ENCODE results near the gene CCKAR. TPM values are rescaled to one million over a fixed set of nuclear protein-coding genes. Genes with fewer than 3 reads are reported as not detected.

The CCKAR gene
- total RNA-seq, 2 donors from 2014 or later, result not detected

DNA sequence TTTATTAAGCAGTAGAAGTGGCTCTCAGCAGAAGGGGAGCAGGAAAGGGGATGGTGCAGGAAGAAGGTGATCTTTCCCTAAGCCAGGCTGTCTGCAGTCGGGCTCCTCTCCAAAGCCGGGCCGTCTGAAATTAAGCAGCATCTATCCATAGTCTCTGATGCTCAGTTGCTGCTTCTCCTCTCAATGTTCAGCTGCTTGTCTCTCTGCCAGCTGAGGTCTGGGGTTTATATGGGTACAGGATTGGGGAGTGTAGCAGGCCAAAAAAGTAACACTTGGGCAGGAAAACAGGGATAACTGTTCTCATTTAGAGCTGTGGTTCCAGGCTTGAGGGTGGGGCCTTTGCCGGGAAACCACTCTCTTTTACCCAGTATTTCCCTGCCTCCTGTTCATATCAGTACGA lies 39.2 kb upstream of the CCKAR start:
- intact Hi-C loops (cut with DNase I), result no loop called here
- Histone ChIP-seq H3K27ac (no peak overlapping the region), H3K27me3 (replicated peaks; ENCODE audit: insufficient read depth) (no peaks in the 10 kb centered on the region), H3K9me3 (no peaks in the 10 kb centered on the region), H3K4me3 (no peak overlapping the region), H3K4me1 (replicated peaks) (no peaks in the 10 kb centered on the region), H3K36me3 (no peaks in the 10 kb centered on the region)
- 67% methylated on average over 5 of the region's 5 CpGs for WGBS
- DNase-seq (ENCODE audit: low spot score), result no peak
- TF ChIP-seq POLR2AphosphoS5 (IDR thresholded peaks at IDR 0.05), result no peak
- TF ChIP-seq, protein P1, sequence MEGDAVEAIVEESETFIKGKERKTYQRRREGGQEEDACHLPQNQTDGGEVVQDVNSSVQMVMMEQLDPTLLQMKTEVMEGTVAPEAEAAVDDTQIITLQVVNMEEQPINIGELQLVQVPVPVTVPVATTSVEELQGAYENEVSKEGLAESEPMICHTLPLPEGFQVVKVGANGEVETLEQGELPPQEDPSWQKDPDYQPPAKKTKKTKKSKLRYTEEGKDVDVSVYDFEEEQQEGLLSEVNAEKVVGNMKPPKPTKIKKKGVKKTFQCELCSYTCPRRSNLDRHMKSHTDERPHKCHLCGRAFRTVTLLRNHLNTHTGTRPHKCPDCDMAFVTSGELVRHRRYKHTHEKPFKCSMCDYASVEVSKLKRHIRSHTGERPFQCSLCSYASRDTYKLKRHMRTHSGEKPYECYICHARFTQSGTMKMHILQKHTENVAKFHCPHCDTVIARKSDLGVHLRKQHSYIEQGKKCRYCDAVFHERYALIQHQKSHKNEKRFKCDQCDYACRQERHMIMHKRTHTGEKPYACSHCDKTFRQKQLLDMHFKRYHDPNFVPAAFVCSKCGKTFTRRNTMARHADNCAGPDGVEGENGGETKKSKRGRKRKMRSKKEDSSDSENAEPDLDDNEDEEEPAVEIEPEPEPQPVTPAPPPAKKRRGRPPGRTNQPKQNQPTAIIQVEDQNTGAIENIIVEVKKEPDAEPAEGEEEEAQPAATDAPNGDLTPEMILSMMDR (IDR thresholded peaks at IDR 0.05), result no peak
- no peak for TF ChIP-seq POLR2A (IDR thresholded peaks at IDR 0.05)

DNA sequence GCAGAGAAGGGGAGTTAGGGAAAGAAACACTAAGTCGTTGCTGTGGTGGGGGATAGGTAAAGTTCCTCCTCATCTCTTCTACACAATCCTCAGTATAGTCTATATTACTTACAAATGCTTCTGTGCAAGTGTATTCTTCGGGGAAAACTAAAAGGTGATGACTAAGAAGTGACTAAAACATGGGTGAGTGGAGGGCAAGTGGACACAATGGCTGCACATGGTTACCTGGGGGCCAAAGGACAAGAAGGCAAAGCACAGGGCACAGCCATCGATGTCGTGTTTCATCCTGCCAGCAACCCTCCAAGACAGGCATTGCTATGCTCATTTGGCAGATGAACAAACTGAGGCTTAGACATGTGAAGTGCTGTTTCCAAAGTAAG lies 35.5 kb upstream of the CCKAR start:
- no peak for DNase-seq (ENCODE audit: low spot score)
- Histone ChIP-seq H3K27me3 (replicated peaks; ENCODE audit: insufficient read depth) (no peaks in the 10 kb centered on the region), H3K36me3 (no peaks in the 10 kb centered on the region), H3K9me3 (no peaks in the 10 kb centered on the region), H3K27ac (no peak overlapping the region), H3K4me1 (replicated peaks) (no peaks in the 10 kb centered on the region), H3K4me3 (no peak overlapping the region)
- intact Hi-C loops (cut with DNase I), result no loop called here
- TF ChIP-seq, protein P1 (IDR thresholded peaks at IDR 0.05), result no peak
- no peak for TF ChIP-seq POLR2A (IDR thresholded peaks at IDR 0.05)
- 92% methylated on average over 4 of the region's 4 CpGs for WGBS

- intact Hi-C loops (cut with DNase I), result no loop called here
- WGBS, result 94% methylated on average over 3 of the region's 3 CpGs
- H3K4me1 ChIP-seq (replicated peaks), result no peaks in the 10 kb centered on the region
- no peaks in the 10 kb centered on the region for H3K9me3 ChIP-seq
- no peak for DNase-seq (ENCODE audit: low spot score)
- H3K4me3 ChIP-seq, result no peak overlapping the region
- TF ChIP-seq POLR2A (IDR thresholded peaks at IDR 0.05), result no peak
- no peak for TF ChIP-seq POLR2AphosphoS5 (IDR thresholded peaks at IDR 0.05)
- TF ChIP-seq, protein P1 (IDR thresholded peaks at IDR 0.05), result no peak
- H3K36me3 ChIP-seq, result no peaks in the 10 kb centered on the region
- H3K27me3 ChIP-seq (replicated peaks; ENCODE audit: insufficient read depth), result no peaks in the 10 kb centered on the region
- H3K27ac ChIP-seq, result no peak overlapping the region
These were observed 35.0 kb upstream of the CCKAR start for GRCh38 chr4:26525136-26525770.

- Histone ChIP-seq H3K4me1 (replicated peaks) (no peaks in the 10 kb centered on the region), H3K4me3 (no peak overlapping the region), H3K27me3 (replicated peaks; ENCODE audit: insufficient read depth) (no peaks in the 10 kb centered on the region), H3K9me3 (no peaks in the 10 kb centered on the region), H3K27ac (no peak overlapping the region), H3K36me3 (no peaks in the 10 kb centered on the region)
- 43% methylated on average over 1 of the region's 1 CpG for WGBS
- TF ChIP-seq POLR2A (IDR thresholded peaks at IDR 0.05) (no peak), POLR2AphosphoS5 (IDR thresholded peaks at IDR 0.05) (no peak)
- TF ChIP-seq, protein P1 (IDR thresholded peaks at IDR 0.05), result no peak
- no peak for DNase-seq (ENCODE audit: low spot score)
- intact Hi-C loops (cut with DNase I), result no loop called here
These were observed 33.7 kb upstream of the CCKAR start for GRCh38 chr4:26524011-26524410.

- 19% methylated on average over 3 of the region's 3 CpGs for WGBS
- TF ChIP-seq, protein P1 (IDR thresholded peaks at IDR 0.05), result no peak
- no peak for TF ChIP-seq POLR2A (IDR thresholded peaks at IDR 0.05)
- no peak for TF ChIP-seq POLR2AphosphoS5 (IDR thresholded peaks at IDR 0.05)
- Histone ChIP-seq H3K27ac (no peak overlapping the region), H3K36me3 (no peaks in the 10 kb centered on the region), H3K27me3 (replicated peaks; ENCODE audit: insufficient read depth) (no peaks in the 10 kb centered on the region), H3K4me3 (no peak overlapping the region), H3K4me1 (replicated peaks) (no peaks in the 10 kb centered on the region), H3K9me3 (no peaks in the 10 kb centered on the region)
- intact Hi-C loops (cut with DNase I), result no loop called here
- no peak for DNase-seq (ENCODE audit: low spot score)
These were observed 32.2 kb upstream of the CCKAR start for GRCh38 chr4:26522478-26522877.

Measured in prostate gland (tissue), 2 donors.